NT2/D1 (cell line): ENCODE data around the gene RTN4.

Experiments
- SUZ12 ChIP-seq: IDR thresholded peaks from 2 replicates; pipeline ENCODE4 v1.6.1; 2011; ENCODE audit not compliant: insufficient read length, insufficient read depth; ENCODE audit errors: extremely low read depth
- YY1 ChIP-seq: IDR thresholded peaks from 2 replicates; pipeline ENCODE4 v1.6.1; 2011; ENCODE audit not compliant: insufficient read length, insufficient read depth

GRCh38 chr2:54981385-54981784, 68.9 kb downstream of the RTN4 start:
- no peak for TF ChIP-seq SUZ12
- no peak for TF ChIP-seq YY1
